Endothelial cell of umbilical vein (primary cell): ENCODE results near the gene GRK1. TPM values are rescaled to one million over a fixed set of nuclear protein-coding genes. Genes with fewer than 3 reads are reported as not detected.

ENCODE experiments used
- BruUV-seq: library from RNA; stranded (reverse); fragments of 400-500 nt; replicated peaks from 2 replicates; lab custom pipeline; 2021; lab: Mats Ljungman, UMichigan
- CTCF ChIA-PET: fragments of 300-600, 350-600 bp; sonication (Branson Sonifier 250); formaldehyde crosslinking; loops from one replicate; lab custom pipeline; 2021; ENCODE audit warnings: antibody characterized with exemption, inconsistent platforms; lab: Charles Lee
- POLR2A ChIA-PET: fragments of 300-600, 350-600 bp; sonication (Branson Sonifier 250); formaldehyde crosslinking; loops from one replicate; lab custom pipeline; 2021; ENCODE audit warnings: antibody characterized with exemption, inconsistent platforms; lab: Charles Lee
- DNase-seq: peaks from one replicate; pipeline ENCODE4 v3.0.0-alpha.2; 2011; ENCODE audit warnings: low read depth, low spot score
- FAIRE-seq: peaks from 2 replicates; lab custom pipeline; 2011; peaks lifted over from hg19 to GRCh38; lab: Jason Lieb, UNC
- H2AFZ ChIP-seq: 2 replicates; pipeline ENCODE4 v1.6.0; 2012; ENCODE audit warnings: low read depth, low read length, control low read depth, inconsistent platforms
- H3K27ac ChIP-seq: 2 replicates; pipeline ENCODE4 v1.5.1; 2011; ENCODE audit warnings: low read depth, mild to moderate bottlenecking, control low read depth, low read length, moderate library complexity; ENCODE audit not compliant: insufficient read depth
- H3K27me3 ChIP-seq, 2 experiments: 2 replicates each; pipeline versions ENCODE4 v1.6.0 to v1.6.1; 2011; ENCODE audit warnings: low read length in 2 of 2, mixed read lengths in 1 of 2; ENCODE audit not compliant: control insufficient read depth in 2 of 2, insufficient read depth in 2 of 2
- H3K36me3 ChIP-seq, 2 experiments: 2 replicates in 1 of 2; 3 replicates in 1 of 2; pipeline ENCODE4 v1.5.1; 2011; ENCODE audit warnings: low read length in 2 of 2, mild to moderate bottlenecking in 1 of 2, moderate library complexity in 1 of 2; ENCODE audit not compliant: control insufficient read depth in 2 of 2, insufficient read depth in 2 of 2; ENCODE audit errors: extremely low read depth in 1 of 2
- H3K4me1 ChIP-seq: 3 replicates; pipeline ENCODE4 v1.5.1; 2011; ENCODE audit warnings: mild to moderate bottlenecking, low read length; ENCODE audit not compliant: control insufficient read depth, insufficient read depth; ENCODE audit errors: extremely low read depth
- H3K4me2 ChIP-seq: 2 replicates; pipeline ENCODE4 v1.6.1; 2011; ENCODE audit warnings: low read length, control low read depth, mixed read lengths; ENCODE audit not compliant: insufficient read depth
- H3K4me3 ChIP-seq, 3 experiments: fragments of 200-600 bp in 1 of 3; sonication (generic), shearing (Covaris generic) in 1 of 3; replicated peaks in 1 of 3; 2 replicates each; pipeline ENCODE4 v1.5.1; 2011 to 2016; ENCODE audit warnings: control low read depth in 3 of 3, low read length in 3 of 3, mild to moderate bottlenecking in 2 of 3, inconsistent platforms in 1 of 3, low read depth in 1 of 3, moderate library complexity in 1 of 3; ENCODE audit not compliant: insufficient read depth in 1 of 3
- H3K79me2 ChIP-seq: 2 replicates; pipeline ENCODE4 v1.6.0; 2012; ENCODE audit warnings: low read length, inconsistent platforms; ENCODE audit not compliant: control insufficient read depth, insufficient read depth
- H3K9ac ChIP-seq: replicated peaks from 2 replicates; pipeline ENCODE3; 2011; ENCODE audit warnings: low read length, control low read depth; ENCODE audit not compliant: insufficient read depth; ENCODE audit errors: extremely low read depth
- H3K9me1 ChIP-seq: replicated peaks from 3 replicates; pipeline ENCODE4 v1.6.0; 2011; ENCODE audit warnings: mild to moderate bottlenecking, low read length; ENCODE audit not compliant: control insufficient read depth, insufficient read depth; ENCODE audit errors: extremely low read depth
- H3K9me3 ChIP-seq: replicated peaks from 2 replicates; pipeline ENCODE4 v1.5.1; 2012; ENCODE audit warnings: low read length, inconsistent platforms; ENCODE audit not compliant: control insufficient read depth, insufficient read depth
- H4K20me1 ChIP-seq: replicated peaks from 2 replicates; pipeline ENCODE3; 2011; ENCODE audit warnings: mild to moderate bottlenecking, low read length; ENCODE audit not compliant: control insufficient read depth, insufficient read depth; ENCODE audit errors: extremely low read depth
- EZH2 ChIP-seq: IDR thresholded peaks from 2 replicates; pipeline ENCODE4 v1.6.1; 2012; ENCODE audit warnings: borderline replicate concordance, low read depth, mild to moderate bottlenecking, moderate library complexity, low read length, inconsistent platforms; ENCODE audit not compliant: severe bottlenecking
- FOS ChIP-seq: IDR thresholded peaks from 2 replicates; pipeline ENCODE4 v1.6.1; 2011; ENCODE audit warnings: mild to moderate bottlenecking, low read length, moderate library complexity, borderline replicate concordance; ENCODE audit not compliant: insufficient read depth
- GATA2 ChIP-seq: IDR thresholded peaks from 2 replicates; pipeline ENCODE4 v1.7.0; 2011; ENCODE audit warnings: low read depth, mild to moderate bottlenecking, moderate library complexity, mixed read lengths, low read length; ENCODE audit not compliant: insufficient read length, insufficient read depth
- JUN ChIP-seq: IDR thresholded peaks from 2 replicates; pipeline ENCODE4 v1.6.1; 2011; ENCODE audit warnings: borderline replicate concordance, low read depth; ENCODE audit not compliant: insufficient read length, insufficient read depth
- MYC ChIP-seq: IDR thresholded peaks from one replicate; pipeline ENCODE4 v1.6.1; 2011; ENCODE audit warnings: mild to moderate bottlenecking, low read depth, low read length
- POLR2A ChIP-seq: IDR thresholded peaks from 2 replicates; pipeline ENCODE4 v1.6.1; 2012; ENCODE audit warnings: low read depth, mild to moderate bottlenecking, control low read depth, low read length
- POLR2AphosphoS5 ChIP-seq: IDR thresholded peaks from 2 replicates; pipeline ENCODE4 v1.6.1; 2012; ENCODE audit warnings: low read depth, mild to moderate bottlenecking, control low read depth, low read length, moderate library complexity; ENCODE audit not compliant: insufficient read depth
- dilution Hi-C: fragments of 300-500 bp; cut with MboI; formaldehyde crosslinking; loops from one replicate; pipeline ENCODE4 v1.15.0; 2019; ENCODE audit warnings: low sequenced_read_pairs; ENCODE audit not compliant: extremely low pct_ligation_motif_present
- intact Hi-C: fragments of 100-400 bp; cut with micrococcal nuclease; formaldehyde crosslinking; loops from one replicate; pipeline ENCODE4 v1.10.0; 2022
- polyA plus RNA-seq, 4 experiments: library from polyadenylated mRNA; depleted of rRNA in 3 of 4; stranded (reverse) in 3 of 4; unstranded in 1 of 4; fragments of >200 nt; gene quantifications; 2 replicates each; pipeline versions ENCODE4 v1.2.1 to v1.2.3, GENCODE V29; 2011 to 2012; ENCODE audit warnings: missing spikeins in 1 of 4
- total RNA-seq: library from RNA; stranded (reverse); gene quantifications from 2 replicates; pipeline ENCODE4 v1.2.3, GENCODE V29; 2021
- TF ChIP-seq, protein P1 (sequence below): IDR thresholded peaks from 2 replicates; pipeline ENCODE4 v1.6.1; 2011; ENCODE audit not compliant: insufficient read depth, insufficient read length
- TF ChIP-seq, protein P2 (sequence below), 2 donors: IDR thresholded peaks; 1 replicate in 1 of 2; 2 replicates in 1 of 2; pipeline ENCODE4 v1.5.1; 2011; ENCODE audit warnings: low read length in 2 of 2, mild to moderate bottlenecking in 2 of 2, moderate library complexity in 2 of 2, control low read depth in 1 of 2, inconsistent platforms in 1 of 2, low read depth in 1 of 2; ENCODE audit not compliant: insufficient read depth in 1 of 2; ENCODE audit errors: extremely low read depth in 1 of 2

Gene GRK1
- total and polyA plus RNA-seq, 2 donors (not counting 3 experiments of a cell fraction or from before 2014, with no cell fraction given): not detected

DNA sequence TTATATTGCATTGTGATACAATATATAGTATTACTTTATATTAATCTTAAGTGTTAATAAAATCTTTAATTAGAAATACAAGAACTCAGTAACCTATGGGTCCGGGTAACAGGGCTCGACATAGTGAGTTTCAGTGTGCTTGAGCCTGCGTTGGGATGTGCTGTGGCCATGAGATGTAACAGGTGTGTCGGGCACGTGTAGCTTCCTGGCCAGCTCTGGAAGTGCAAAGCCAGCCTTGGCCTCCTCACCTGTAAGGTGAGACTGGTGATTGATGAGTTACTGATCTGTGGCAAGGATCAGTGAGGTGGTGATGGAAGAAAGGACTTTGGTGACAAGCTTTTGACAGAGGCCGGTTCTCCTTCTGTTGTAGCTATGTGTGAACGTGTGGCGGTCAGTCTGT lies 28.2 kb upstream of the GRK1 start:
- H3K9ac ChIP-seq: no peak overlapping the region
- POLR2A ChIA-PET: interaction anchor here (0.5 kb wide), 1 partner anchor 281 kb away, joined by 7 read pairs; no protein-coding TSS in a partner anchor
- DNase-seq (no peak), FAIRE-seq (no peak)
- CTCF ChIA-PET: interaction anchor here (1.2 kb wide), 1 partner anchor 9 kb away, joined by 3 read pairs; no protein-coding TSS in a partner anchor
- no peaks in the 10 kb centered on the region for H3K79me2 ChIP-seq
- TF ChIP-seq FOS (no peak), MYC (no peak), GATA2 (no peak), POLR2AphosphoS5 (no peak), POLR2A (no peak), EZH2 (no peak), JUN (no peak)
- TF ChIP-seq, protein P1, sequence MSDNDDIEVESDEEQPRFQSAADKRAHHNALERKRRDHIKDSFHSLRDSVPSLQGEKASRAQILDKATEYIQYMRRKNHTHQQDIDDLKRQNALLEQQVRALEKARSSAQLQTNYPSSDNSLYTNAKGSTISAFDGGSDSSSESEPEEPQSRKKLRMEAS: no peak
- TF ChIP-seq, protein P2, sequence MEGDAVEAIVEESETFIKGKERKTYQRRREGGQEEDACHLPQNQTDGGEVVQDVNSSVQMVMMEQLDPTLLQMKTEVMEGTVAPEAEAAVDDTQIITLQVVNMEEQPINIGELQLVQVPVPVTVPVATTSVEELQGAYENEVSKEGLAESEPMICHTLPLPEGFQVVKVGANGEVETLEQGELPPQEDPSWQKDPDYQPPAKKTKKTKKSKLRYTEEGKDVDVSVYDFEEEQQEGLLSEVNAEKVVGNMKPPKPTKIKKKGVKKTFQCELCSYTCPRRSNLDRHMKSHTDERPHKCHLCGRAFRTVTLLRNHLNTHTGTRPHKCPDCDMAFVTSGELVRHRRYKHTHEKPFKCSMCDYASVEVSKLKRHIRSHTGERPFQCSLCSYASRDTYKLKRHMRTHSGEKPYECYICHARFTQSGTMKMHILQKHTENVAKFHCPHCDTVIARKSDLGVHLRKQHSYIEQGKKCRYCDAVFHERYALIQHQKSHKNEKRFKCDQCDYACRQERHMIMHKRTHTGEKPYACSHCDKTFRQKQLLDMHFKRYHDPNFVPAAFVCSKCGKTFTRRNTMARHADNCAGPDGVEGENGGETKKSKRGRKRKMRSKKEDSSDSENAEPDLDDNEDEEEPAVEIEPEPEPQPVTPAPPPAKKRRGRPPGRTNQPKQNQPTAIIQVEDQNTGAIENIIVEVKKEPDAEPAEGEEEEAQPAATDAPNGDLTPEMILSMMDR (IDR thresholded peaks at IDR 0.05; ENCODE audit: extremely low read depth in 1 of 2, insufficient read depth in 1 of 2, low read depth in 1 of 2, low read length in 2 of 2): no peak
- dilution Hi-C loops: no loop called here
- H3K4me1 ChIP-seq: no peaks in the 10 kb centered on the region
- H3K4me3 ChIP-seq: no peak overlapping the region
- peaks cover 13 to 46% of the 10 kb centered on the region in 2 experiments for H3K36me3 ChIP-seq
- H3K27ac ChIP-seq: no peak overlapping the region
- H3K27me3 ChIP-seq: no peaks in the 10 kb centered on the region
- intact Hi-C loops: no loop called here
- BruUV-seq: no TSS peak
- no peak overlapping the region for H2AFZ ChIP-seq
- H3K9me1 ChIP-seq: no peaks in the 10 kb centered on the region
- no peak overlapping the region for H3K4me2 ChIP-seq
- no peaks in the 10 kb centered on the region for H3K9me3 ChIP-seq
- H4K20me1 ChIP-seq: no peaks in the 10 kb centered on the region
